Karpas-422 (cell line): ENCODE measurements around the gene STK11. TPM values are rescaled to one million over a fixed set of nuclear protein-coding genes. Genes with fewer than 3 reads are reported as not detected.

ENCODE experiments used
- DNase-seq: peaks from one replicate; pipeline ENCODE4 v3.0.0-alpha.2; 2015
- H2AFZ ChIP-seq: fragments of 200-600 bp; sonication (generic); 2 replicates; pipeline ENCODE4 v1.6.1; 2014; ENCODE audit warnings: antibody characterized with exemption, low read length, mixed read lengths
- H3K27ac ChIP-seq: fragments of 200-600 bp; sonication (generic); 2 replicates; pipeline ENCODE4 v1.5.1; 2014; ENCODE audit warnings: mild to moderate bottlenecking, low read length, moderate library complexity
- H3K27me3 ChIP-seq: fragments of 200-600 bp; sonication (generic); 2 replicates; pipeline ENCODE4 v1.6.1; 2014; ENCODE audit warnings: low read length, mixed read lengths
- H3K36me3 ChIP-seq: fragments of 200-600 bp; sonication (generic); 2 replicates; pipeline ENCODE4 v1.6.1; 2014; ENCODE audit warnings: low read length, mixed read lengths; ENCODE audit not compliant: insufficient read depth
- H3K4me1 ChIP-seq: fragments of 200-600 bp; sonication (generic); 2 replicates; pipeline ENCODE4 v1.6.1; 2014; ENCODE audit warnings: mild to moderate bottlenecking, low read length, mixed read lengths
- H3K4me2 ChIP-seq: fragments of 200-600 bp; sonication (generic); 2 replicates; pipeline ENCODE4 v1.6.1; 2014; ENCODE audit warnings: low read length, low read depth, mild to moderate bottlenecking; ENCODE audit not compliant: poor library complexity, severe bottlenecking
- H3K4me3 ChIP-seq: fragments of 200-600 bp; sonication (generic); 2 replicates; pipeline ENCODE4 v1.5.1; 2014; ENCODE audit warnings: mild to moderate bottlenecking, antibody characterized with exemption, low read length, mixed read lengths
- H3K79me2 ChIP-seq: fragments of 200-600 bp; sonication (generic); 2 replicates; pipeline ENCODE4 v1.6.1; 2014; ENCODE audit warnings: mild to moderate bottlenecking, low read length, mixed read lengths
- H3K9ac ChIP-seq: fragments of 200-600 bp; sonication (generic); 2 replicates; pipeline ENCODE4 v1.6.0; 2014; ENCODE audit warnings: low read length
- H3K9me2 ChIP-seq: fragments of 200-600 bp; sonication (generic), shearing (Covaris generic); replicated peaks from 2 replicates; pipeline ENCODE4 v1.6.0; 2014; ENCODE audit warnings: mild to moderate bottlenecking, low read length, moderate library complexity; ENCODE audit not compliant: insufficient read depth
- H3K9me3 ChIP-seq: fragments of 300-700, 200-600 bp; sonication (generic); 2 replicates; pipeline ENCODE4 v1.6.1; 2014; ENCODE audit warnings: low read length, mixed read lengths
- H4K20me1 ChIP-seq: fragments of 200-600 bp; sonication (generic); 2 replicates; pipeline ENCODE4 v1.6.1; 2014; ENCODE audit warnings: mild to moderate bottlenecking, antibody characterized with exemption, low read length, low read depth; ENCODE audit not compliant: insufficient read depth
- total RNA-seq: library from RNA; depleted of rRNA; stranded (reverse); fragments of >200 nt; shearing (Covaris generic); gene quantifications from 2 replicates; pipeline ENCODE4 v1.2.3, GENCODE V29; 2014; ENCODE audit warnings: low replicate concordance; rRNA removed

Gene STK11, protein sequence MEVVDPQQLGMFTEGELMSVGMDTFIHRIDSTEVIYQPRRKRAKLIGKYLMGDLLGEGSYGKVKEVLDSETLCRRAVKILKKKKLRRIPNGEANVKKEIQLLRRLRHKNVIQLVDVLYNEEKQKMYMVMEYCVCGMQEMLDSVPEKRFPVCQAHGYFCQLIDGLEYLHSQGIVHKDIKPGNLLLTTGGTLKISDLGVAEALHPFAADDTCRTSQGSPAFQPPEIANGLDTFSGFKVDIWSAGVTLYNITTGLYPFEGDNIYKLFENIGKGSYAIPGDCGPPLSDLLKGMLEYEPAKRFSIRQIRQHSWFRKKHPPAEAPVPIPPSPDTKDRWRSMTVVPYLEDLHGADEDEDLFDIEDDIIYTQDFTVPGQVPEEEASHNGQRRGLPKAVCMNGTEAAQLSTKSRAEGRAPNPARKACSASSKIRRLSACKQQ
- total RNA-seq, result 40.3 and 102 TPM in 2 replicates

DNA sequence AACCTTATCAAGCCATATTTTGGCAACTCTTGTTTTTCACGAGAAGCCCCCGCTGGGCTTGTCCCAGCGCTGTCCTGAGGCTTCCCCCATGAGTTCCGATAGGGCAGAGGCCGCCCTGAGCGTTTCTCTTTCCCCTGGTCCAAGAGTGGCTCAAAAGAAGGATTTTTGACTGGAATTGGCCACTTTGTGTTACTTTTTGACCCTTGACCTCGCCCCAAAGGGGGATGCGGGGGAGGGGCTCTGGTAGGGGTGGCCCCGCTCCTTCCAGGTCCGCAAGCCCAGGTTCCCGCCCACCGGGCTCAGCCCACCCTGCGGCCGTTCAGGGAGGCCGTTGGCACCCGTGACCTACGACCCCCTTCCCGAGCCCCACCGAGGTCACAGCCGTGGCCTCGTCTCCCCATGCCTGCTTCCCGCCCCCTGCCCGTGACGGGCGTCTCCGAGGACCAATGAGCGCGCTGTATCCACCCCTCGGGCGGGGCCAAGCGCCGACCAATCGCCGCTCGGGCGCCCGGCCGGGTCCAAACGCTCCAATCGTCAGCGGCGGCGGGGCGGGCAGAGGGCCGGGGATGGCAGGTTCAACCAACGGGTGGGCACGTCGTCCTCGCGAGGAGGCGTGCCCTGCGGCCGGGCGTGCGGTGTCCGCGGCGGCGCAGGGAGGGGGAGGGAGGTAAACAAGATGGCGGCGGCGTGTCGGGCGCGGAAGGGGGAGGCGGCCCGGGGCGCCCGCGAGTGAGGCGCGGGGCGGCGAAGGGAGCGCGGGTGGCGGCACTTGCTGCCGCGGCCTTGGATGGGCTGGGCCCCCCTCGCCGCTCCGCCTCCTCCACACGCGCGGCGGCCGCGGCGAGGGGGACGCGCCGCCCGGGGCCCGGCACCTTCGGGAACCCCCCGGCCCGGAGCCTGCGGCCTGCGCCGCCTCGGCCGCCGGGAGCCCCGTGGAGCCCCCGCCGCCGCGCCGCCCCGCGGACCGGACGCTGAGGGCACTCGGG is at the start of gene STK11:
TSS of gene STK11 (plus strand) at position 665 of the 986 bp plus-strand sequence. CDS start 1,136 bp downstream, outside the sequence.
- peak within 1 kb of the TSS; percentile 91 for H3K4me2 ChIP-seq
- no peaks in the 10 kb centered on the region for H3K9me3 ChIP-seq
- peak within 1 kb of the TSS; percentile 68 for H3K4me3 ChIP-seq
- peaks cover 12% of the 10 kb centered on the region for H3K4me1 ChIP-seq
- peak within 1 kb of the TSS; percentile 64 for H3K27ac ChIP-seq
- peak; percentile 99 for DNase-seq
- H3K79me2 ChIP-seq, result peaks cover 42% of the 10 kb centered on the region
- peaks cover 17% of the 10 kb centered on the region for H4K20me1 ChIP-seq
- H2AFZ ChIP-seq, result peak within 1 kb of the TSS; percentile 69
- H3K9ac ChIP-seq, result peak within 1 kb of the TSS; percentile 72
- no peaks in the 10 kb centered on the region for H3K9me2 ChIP-seq
- H3K36me3 ChIP-seq, result peaks cover 4% of the 10 kb centered on the region; the same call in 1 of the 2 replicates
- H3K27me3 ChIP-seq, result no peaks in the 10 kb centered on the region

GRCh38 chr19:1156305-1156801 is 49.2 kb upstream of the STK11 start:
- Histone ChIP-seq H3K4me2 (no peak overlapping the region), H3K4me3 (no peak overlapping the region), H3K9me2 (no peaks in the 10 kb centered on the region), H3K4me1 (no peaks in the 10 kb centered on the region), H4K20me1 (0 out of 2 replicates have a peak, but pooled peaks cover 5% of the 10 kb centered on the region), H3K9ac (no peak overlapping the region), H3K27ac (no peak overlapping the region), H3K9me3 (no peaks in the 10 kb centered on the region), H3K27me3 (no peaks in the 10 kb centered on the region), H3K36me3 (no peaks in the 10 kb centered on the region; the same call in 1 of the 2 replicates), H2AFZ (no peak overlapping the region), H3K79me2 (peaks cover 14% of the 10 kb centered on the region; the same call in 1 of the 2 replicates)
- no peak for DNase-seq

GRCh38 chr19:1156830-1157615 is 48.6 kb upstream of the STK11 start:
- Histone ChIP-seq H3K27me3 (no peaks in the 10 kb centered on the region), H3K79me2 (peaks cover 14% of the 10 kb centered on the region; the same call in 1 of the 2 replicates), H3K9me3 (no peaks in the 10 kb centered on the region), H3K4me2 (no peak overlapping the region), H3K36me3 (no peaks in the 10 kb centered on the region; the same call in 1 of the 2 replicates), H3K9me2 (no peaks in the 10 kb centered on the region), H3K9ac (no peak overlapping the region), H2AFZ (no peak overlapping the region), H3K27ac (no peak overlapping the region), H3K4me3 (no peak overlapping the region), H4K20me1 (0 out of 2 replicates have a peak, but pooled peaks cover 5% of the 10 kb centered on the region), H3K4me1 (peaks cover 7% of the 10 kb centered on the region)
- DNase-seq, result no peak

- Histone ChIP-seq H3K79me2 (peaks cover 23% of the 10 kb centered on the region), H3K27ac (no peak overlapping the region), H3K4me2 (no peak overlapping the region), H3K4me1 (peaks cover 7% of the 10 kb centered on the region), H3K9ac (no peak overlapping the region), H3K4me3 (no peak overlapping the region), H3K36me3 (no peaks in the 10 kb centered on the region), H2AFZ (no peak overlapping the region), H3K9me3 (no peaks in the 10 kb centered on the region), H3K27me3 (no peaks in the 10 kb centered on the region), H3K9me2 (no peaks in the 10 kb centered on the region), H4K20me1 (0 out of 2 replicates have a peak, but pooled peaks cover 5% of the 10 kb centered on the region)
- no peak for DNase-seq
These were observed 47.4 kb upstream of the STK11 start for GRCh38 chr19:1157931-1158884.

GRCh38 chr19:1158885-1159448 is 46.6 kb upstream of the STK11 start:
- Histone ChIP-seq H3K27ac (no peak overlapping the region), H3K4me3 (no peak overlapping the region), H3K27me3 (no peaks in the 10 kb centered on the region), H3K79me2 (peaks cover 23% of the 10 kb centered on the region), H3K4me2 (no peak overlapping the region), H2AFZ (no peak overlapping the region), H3K9me2 (no peaks in the 10 kb centered on the region), H3K9me3 (no peaks in the 10 kb centered on the region), H3K4me1 (peaks cover 7% of the 10 kb centered on the region), H3K9ac (no peak overlapping the region), H4K20me1 (0 out of 2 replicates have a peak, but pooled peaks cover 5% of the 10 kb centered on the region), H3K36me3 (no peaks in the 10 kb centered on the region)
- no peak for DNase-seq

GRCh38 chr19:1159864-1160595 is 45.5 kb upstream of the STK11 start:
- Histone ChIP-seq H3K4me2 (no peak overlapping the region), H3K9me2 (no peaks in the 10 kb centered on the region), H3K9me3 (no peaks in the 10 kb centered on the region), H3K36me3 (no peaks in the 10 kb centered on the region), H3K9ac (no peak overlapping the region), H4K20me1 (0 out of 2 replicates have a peak, but pooled peaks cover 5% of the 10 kb centered on the region), H3K27ac (no peak overlapping the region), H3K79me2 (peaks cover 24% of the 10 kb centered on the region), H2AFZ (no peak overlapping the region), H3K4me1 (peaks cover 7% of the 10 kb centered on the region), H3K4me3 (no peak overlapping the region), H3K27me3 (no peaks in the 10 kb centered on the region)
- no peak for DNase-seq
